ENCODE measurements around the gene KRTAP5-1.

KRTAP5-1 gene

DNA sequence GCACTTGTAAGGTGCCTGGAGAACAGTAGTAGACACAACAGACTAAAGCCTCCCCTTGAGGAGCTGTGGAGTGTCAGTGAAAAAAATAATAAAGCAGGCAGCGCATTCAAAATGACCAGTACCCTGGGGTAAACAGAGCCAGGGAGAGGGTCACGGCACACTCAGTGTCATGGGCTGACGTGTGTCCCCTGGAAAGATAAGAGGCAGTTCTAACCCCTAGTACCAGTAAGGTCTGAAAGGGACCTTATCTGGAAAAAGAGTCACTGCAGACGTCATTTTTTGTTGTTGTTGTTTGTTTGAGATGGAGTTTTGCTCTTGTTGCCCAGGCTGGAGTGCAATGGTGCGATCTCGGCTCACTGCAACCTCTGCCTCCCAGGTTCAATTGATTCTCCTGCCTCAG lies 45.0 kb downstream of the KRTAP5-1 start:
- no peak for DNase-seq

DNA sequence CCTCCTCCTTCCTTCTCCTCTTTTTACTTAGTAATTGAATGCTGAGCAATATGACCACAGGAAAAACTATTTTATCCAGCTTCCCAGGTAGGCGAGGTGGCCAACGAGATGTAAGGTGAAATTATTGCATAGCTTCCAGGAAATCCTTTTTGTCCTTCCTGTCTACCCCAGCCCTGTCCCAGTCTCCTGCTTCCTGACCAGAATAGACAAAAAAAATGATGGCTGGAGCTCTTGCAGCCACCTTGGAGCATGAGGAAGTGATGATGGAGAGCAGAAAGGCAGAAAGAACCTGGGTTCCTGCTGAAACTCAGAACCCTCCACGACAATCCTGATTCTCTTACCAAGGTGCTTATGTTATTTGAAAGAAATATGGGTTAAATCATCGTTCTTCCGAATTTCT lies 46.9 kb downstream of the KRTAP5-1 start:
- DNase-seq, result no peak

DNA sequence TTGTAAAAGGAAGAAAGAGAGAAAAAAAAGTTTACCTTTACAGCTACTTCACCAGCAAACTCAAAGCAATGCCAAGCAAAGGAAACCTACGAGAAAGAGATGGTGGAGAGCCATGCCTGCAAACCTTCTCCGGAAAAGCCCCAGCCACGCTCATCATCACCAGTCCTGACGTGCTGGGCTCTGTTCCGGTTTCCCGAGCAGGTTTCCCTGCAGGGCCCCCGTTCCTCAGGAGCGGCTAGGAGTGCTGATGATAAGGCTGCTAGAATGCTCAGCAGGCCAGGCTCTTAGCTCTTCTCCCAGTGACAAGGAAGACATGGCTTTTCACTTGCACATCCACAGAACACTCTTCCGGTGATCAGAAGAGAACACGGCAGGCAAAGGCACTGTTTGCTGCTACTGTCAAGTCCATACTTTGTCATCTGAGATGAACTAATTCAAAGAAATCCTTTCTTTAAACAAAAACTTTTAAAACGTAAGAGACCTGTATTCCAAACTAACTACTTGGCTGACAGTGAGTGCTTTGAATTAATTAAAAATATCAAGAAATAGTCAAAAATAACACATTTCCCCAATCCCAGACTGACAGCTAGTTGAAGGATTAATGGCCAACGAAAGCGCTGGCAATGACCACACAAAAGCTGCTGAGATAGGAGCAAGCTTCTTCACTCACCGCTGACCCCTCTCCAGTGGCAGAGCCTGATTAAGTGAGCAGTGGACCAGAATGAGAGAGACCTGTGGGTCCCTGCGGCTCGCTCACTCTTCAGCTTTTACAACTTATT lies 48.8 kb downstream of the KRTAP5-1 start:
- DNase-seq, result no peak

DNA sequence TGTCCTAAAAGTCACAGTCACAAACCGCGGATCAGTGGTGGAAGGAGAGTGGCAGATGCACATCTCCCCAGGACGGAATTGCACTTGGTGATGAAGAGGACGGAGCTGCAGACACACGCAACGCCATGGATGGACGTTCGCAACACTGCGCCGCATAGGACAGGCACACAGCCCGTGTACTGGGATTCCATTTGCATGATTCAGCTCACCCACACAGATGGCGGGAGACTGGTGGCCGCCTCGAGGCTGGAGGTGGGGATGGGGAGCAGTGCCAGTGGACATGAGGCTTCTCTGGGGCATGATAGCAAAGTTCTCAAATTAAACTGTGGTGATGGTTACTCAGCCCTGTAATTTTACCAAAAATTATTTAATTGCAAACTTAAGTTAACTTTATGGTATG lies 50.4 kb downstream of the KRTAP5-1 start:
- no peak for DNase-seq

Data from activated gamma-delta T cell (primary cell).